Activated T-helper 1 cell treated with anti-CD3 and anti-CD28 coated beads, Interleukin-12 subunit alpha, Interleukin-12 subunit beta, Interleukin-2, Interleukin-4 antibody, amounts not matched to agents 30 ng/mL and 10 ng/mL and 1 ng/mL, durations not matched to agents 14 hours and 24 hours and 36 hours (primary cell): ENCODE measurements around the gene CCL19. TPM values are rescaled to one million over a fixed set of nuclear protein-coding genes. Genes with fewer than 3 reads are reported as not detected.

Experiments
- DNase-seq: peaks from one replicate; pipeline ENCODE4 v3.0.0; 2021; ENCODE audit warnings: low spot score
- H3K27ac Mint-ChIP-seq: one replicate; pipeline ENCODE4 v1.8.0; 2021; ENCODE audit warnings: mild to moderate bottlenecking, mixed read lengths
- H3K27me3 Mint-ChIP-seq: one replicate; pipeline ENCODE4 v1.8.0; 2022; ENCODE audit warnings: mild to moderate bottlenecking, moderate library complexity, mixed read lengths; ENCODE audit not compliant: insufficient read depth
- H3K36me3 Mint-ChIP-seq: one replicate; pipeline ENCODE4 v1.8.0; 2021; ENCODE audit warnings: low read depth, mixed read lengths
- H3K4me1 Mint-ChIP-seq: one replicate; pipeline ENCODE4 v1.8.0; 2021; ENCODE audit warnings: low read depth, mixed read lengths
- H3K4me3 Mint-ChIP-seq: one replicate; pipeline ENCODE4 v1.8.0; 2021; ENCODE audit warnings: mild to moderate bottlenecking, moderate library complexity, mixed read lengths
- H3K9me3 Mint-ChIP-seq: one replicate; pipeline ENCODE4 v1.8.0; 2021; ENCODE audit warnings: mixed read lengths
- intact Hi-C: fragments of 100-400 bp; cut with micrococcal nuclease; formaldehyde crosslinking; loops from one replicate; pipeline ENCODE4 v1.15.1; 2024
- total RNA-seq: library from RNA; stranded (reverse); gene quantifications from 2 replicates; pipeline ENCODE4 v1.2.3, GENCODE V29; 2022

Gene CCL19
- total RNA-seq, 1 donor from 2014 or later: not detected

GRCh38 chr9:34652602-34653000 is 38.5 kb downstream of the CCL19 start:
- Mint-ChIP-seq H3K27me3 (no peaks in the 10 kb centered on the region), H3K4me1 (peaks cover 30% of the 10 kb centered on the region), H3K4me3 (no peak overlapping the region), H3K9me3 (no peaks in the 10 kb centered on the region), H3K36me3 (peaks cover 24% of the 10 kb centered on the region), H3K27ac (peak overlapping the region; percentile 43)
- intact Hi-C loops: no loop called here
- no peak for DNase-seq

DNA sequence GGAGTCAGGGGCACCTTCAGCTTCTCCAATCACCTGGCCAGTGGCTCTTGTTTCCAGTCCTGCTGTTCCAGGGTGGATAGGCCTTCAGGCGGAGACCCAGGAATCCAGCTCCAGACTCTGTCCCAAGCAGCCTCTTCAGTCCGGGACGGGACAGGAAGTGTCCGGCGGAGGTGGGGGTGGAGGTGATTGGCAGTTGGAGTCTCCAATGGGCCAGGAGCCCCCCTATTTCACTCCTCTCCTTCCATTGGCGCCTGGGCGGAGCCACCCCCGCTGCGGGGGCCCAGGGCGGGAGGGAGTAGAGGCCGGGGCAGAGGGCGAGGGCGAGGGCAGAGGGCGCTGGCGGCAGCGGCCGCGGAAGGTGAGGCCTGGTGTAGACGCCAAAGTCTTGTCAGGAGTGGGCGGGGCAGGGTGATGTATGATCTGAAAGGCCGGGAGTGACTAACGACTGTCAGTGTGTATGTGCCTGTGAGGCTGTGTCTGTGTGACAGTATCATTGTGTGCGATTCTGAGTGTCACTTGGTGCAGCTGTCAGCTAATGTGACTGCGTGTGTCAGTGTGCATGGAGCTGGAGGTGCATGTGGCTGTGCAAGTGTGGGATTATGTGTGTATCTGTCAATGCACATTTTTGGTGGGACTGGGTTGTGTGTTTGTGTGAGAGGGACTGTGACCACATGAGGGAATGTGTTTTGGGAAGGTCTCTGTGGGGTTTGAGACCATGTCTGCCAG is 39.0 kb downstream of the CCL19 start, which contains the start of gene IL11RA:
IL11RA (plus strand) TSS at position 310 of the 726 bp plus-strand sequence. CDS start 3,033 bp downstream, outside the sequence.
- H3K4me1 Mint-ChIP-seq: peaks cover 36% of the 10 kb centered on the region
- H3K27ac Mint-ChIP-seq: peak within 1 kb of the TSS; percentile 43
- intact Hi-C loops: no loop called here
- no peaks in the 10 kb centered on the region for H3K9me3 Mint-ChIP-seq
- no peak for DNase-seq
- no peaks in the 10 kb centered on the region for H3K27me3 Mint-ChIP-seq
- no peak within 1 kb of the TSS for H3K4me3 Mint-ChIP-seq
- H3K36me3 Mint-ChIP-seq: peaks cover 24% of the 10 kb centered on the region

DNA sequence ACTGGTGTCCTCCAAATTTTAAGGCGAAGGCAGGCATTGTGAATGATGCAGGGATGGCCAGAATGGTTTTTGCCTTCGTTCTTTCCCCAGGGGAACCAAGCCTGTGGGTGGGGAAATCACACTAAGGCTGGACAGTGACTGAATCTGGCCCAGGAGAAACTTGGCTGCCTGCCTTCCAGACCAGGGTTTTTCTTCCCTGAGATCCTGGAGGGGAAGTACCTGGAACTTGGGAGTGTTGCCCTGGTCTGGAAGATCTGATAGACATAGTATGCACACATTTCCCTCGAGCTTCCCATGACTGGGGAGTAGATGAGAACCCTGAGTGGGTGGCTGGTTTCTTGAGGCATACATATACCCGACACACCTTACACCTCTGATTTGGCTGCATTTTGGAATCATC is 39.8 kb downstream of the CCL19 start:
- Mint-ChIP-seq H3K4me3 (no peak overlapping the region), H3K27me3 (no peaks in the 10 kb centered on the region), H3K9me3 (no peaks in the 10 kb centered on the region), H3K4me1 (peaks cover 38% of the 10 kb centered on the region), H3K27ac (no peak overlapping the region), H3K36me3 (peaks cover 24% of the 10 kb centered on the region)
- intact Hi-C loops: no loop called here
- no peak for DNase-seq

GRCh38 chr9:34650816-34651215 is 40.3 kb downstream of the CCL19 start:
- Mint-ChIP-seq H3K36me3 (peaks cover 23% of the 10 kb centered on the region), H3K27ac (no peak overlapping the region)
- intact Hi-C loops: no loop called here

DNA sequence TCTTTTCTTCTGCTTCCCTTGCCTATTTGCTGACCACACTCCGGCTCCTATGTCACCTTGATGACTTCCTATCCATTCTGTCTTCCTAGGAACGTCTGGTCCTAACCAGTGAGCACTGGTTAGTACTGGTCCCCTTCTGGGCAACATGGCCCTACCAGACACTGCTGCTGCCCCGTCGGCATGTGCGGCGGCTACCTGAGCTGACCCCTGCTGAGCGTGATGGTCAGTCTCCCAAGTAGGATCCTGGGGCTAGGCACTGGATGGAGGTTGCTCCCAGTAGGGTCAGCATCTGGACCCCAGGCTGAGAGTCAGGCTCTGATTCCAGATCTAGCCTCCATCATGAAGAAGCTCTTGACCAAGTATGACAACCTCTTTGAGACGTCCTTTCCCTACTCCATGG is 42.4 kb downstream of the CCL19 start:
- intact Hi-C loops: no loop called here
- DNase-seq: no peak
- no peak overlapping the region for H3K27ac Mint-ChIP-seq
- peak overlapping the region; percentile 96 for H3K4me3 Mint-ChIP-seq
- no peaks in the 10 kb centered on the region for H3K9me3 Mint-ChIP-seq
- peaks cover 44% of the 10 kb centered on the region for H3K4me1 Mint-ChIP-seq
- H3K27me3 Mint-ChIP-seq: no peaks in the 10 kb centered on the region
- peaks cover 23% of the 10 kb centered on the region for H3K36me3 Mint-ChIP-seq

More at GRCh38 chr9:34650816-34651215, 40.3 kb downstream of the CCL19 start:
- no peak for DNase-seq
- Mint-ChIP-seq H3K4me1 (peaks cover 43% of the 10 kb centered on the region), H3K27me3 (no peaks in the 10 kb centered on the region), H3K4me3 (no peak overlapping the region), H3K9me3 (no peaks in the 10 kb centered on the region)

DNA sequence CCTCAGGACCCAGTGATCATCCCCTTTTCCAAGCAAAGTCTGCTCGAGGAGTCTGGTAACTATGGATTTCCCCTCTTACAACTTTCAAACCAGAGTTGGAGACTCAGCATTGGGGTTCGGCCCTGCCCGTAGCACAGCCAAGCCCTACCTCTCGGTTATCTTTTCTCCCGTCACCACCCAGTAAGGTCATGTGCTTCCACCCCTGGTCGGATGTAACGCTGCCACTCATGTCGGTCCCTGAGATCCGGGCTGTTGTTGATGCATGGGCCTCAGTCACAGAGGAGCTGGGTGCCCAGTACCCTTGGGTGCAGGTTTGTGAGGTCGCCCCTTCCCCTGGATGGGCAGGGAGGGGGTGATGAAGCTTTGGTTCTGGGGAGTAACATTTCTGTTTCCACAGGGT is 43.4 kb downstream of the CCL19 start:
- Mint-ChIP-seq H3K4me1 (peaks cover 37% of the 10 kb centered on the region), H3K9me3 (no peaks in the 10 kb centered on the region), H3K4me3 (peak overlapping the region; percentile 96), H3K27me3 (no peaks in the 10 kb centered on the region), H3K36me3 (peaks cover 23% of the 10 kb centered on the region), H3K27ac (peak overlapping the region; percentile 88)
- intact Hi-C loops: loop anchor here (2.0 kb wide), 1 partner anchor 189 kb away; the partner anchor contains the start of genes DNAI1 and FAM219A
- no peak for DNase-seq

GRCh38 chr9:34647084-34647403 is 44.0 kb downstream of the CCL19 start:
- Mint-ChIP-seq H3K36me3 (peaks cover 19% of the 10 kb centered on the region), H3K4me1 (peaks cover 32% of the 10 kb centered on the region), H3K9me3 (no peaks in the 10 kb centered on the region), H3K27me3 (no peaks in the 10 kb centered on the region), H3K4me3 (peak overlapping the region; percentile 96), H3K27ac (peak overlapping the region; percentile 88)
- DNase-seq: no peak
- intact Hi-C loops: loop anchor here (2.0 kb wide), 1 partner anchor 188 kb away; the partner anchor contains the start of genes DNAI1 and FAM219A

- intact Hi-C loops: loop anchor here (1.0 to 2.0 kb wide), 6 partner anchors 9 to 317 kb away; partner anchors contain the start of genes DNAI1, FAM219A, KIF24 and NUDT2
- Mint-ChIP-seq H3K9me3 (no peaks in the 10 kb centered on the region), H3K4me1 (peaks cover 33% of the 10 kb centered on the region), H3K36me3 (peaks cover 19% of the 10 kb centered on the region), H3K27ac (peak within 1 kb of the TSS; percentile 88), H3K4me3 (peak within 1 kb of the TSS; percentile 96), H3K27me3 (no peaks in the 10 kb centered on the region)
- peak; percentile 95 for DNase-seq
Observed at GRCh38 chr9:34646211-34647083, 44.6 kb downstream of the CCL19 start, which contains the start of gene GALT. Gene GALT, plus strand, starts transcription at chr9:34646675. Its CDS starts 30 bp downstream, at chr9:34646705.

- no peaks in the 10 kb centered on the region for H3K9me3 Mint-ChIP-seq
- H3K27me3 Mint-ChIP-seq: no peaks in the 10 kb centered on the region
- H3K4me3 Mint-ChIP-seq: no peak overlapping the region
- peaks cover 37% of the 10 kb centered on the region for H3K4me1 Mint-ChIP-seq
- no peak for DNase-seq
- intact Hi-C loops: no loop called here
- peaks cover 17% of the 10 kb centered on the region for H3K36me3 Mint-ChIP-seq
- H3K27ac Mint-ChIP-seq: no peak overlapping the region
Observed at GRCh38 chr9:34644766-34645314, 46.2 kb downstream of the CCL19 start.

- no peak for DNase-seq
- Mint-ChIP-seq H3K27me3 (no peaks in the 10 kb centered on the region), H3K36me3 (no peaks in the 10 kb centered on the region), H3K9me3 (no peaks in the 10 kb centered on the region), H3K4me1 (peaks cover 31% of the 10 kb centered on the region), H3K27ac (no peak overlapping the region), H3K4me3 (no peak overlapping the region)
- intact Hi-C loops: no loop called here
Observed at GRCh38 chr9:34642679-34643078, 48.4 kb downstream of the CCL19 start.
